ENCODE measurements around the gene GPR45. TPM values are rescaled to one million over a fixed set of nuclear protein-coding genes. Genes with fewer than 3 reads are reported as not detected.

GPR45 gene
- total and polyA plus RNA-seq, 2 experiments from 2014 or later: 0.21 to 0.26 TPM

GRCh38 chr2:105238664-105239240 is 2.8 kb upstream of the GPR45 start:
- Mint-ChIP-seq H3K4me3 (no peak overlapping the region), H3K9me3 (no peaks in the 10 kb centered on the region; the same call in 1 of the 3 replicates), H3K4me1 (peaks cover 19% of the 10 kb centered on the region), H3K27ac (no peak overlapping the region), H3K36me3 (ENCODE audit: low read depth) (no peaks in the 10 kb centered on the region; the same call in 2 of the 3 replicates), H3K27me3 (ENCODE audit: insufficient read depth, low read depth, poor library complexity) (peaks cover 7% of the 10 kb centered on the region)
- H3F3A ChIP-seq (replicated peaks; ENCODE audit: low read depth): no peaks in the 10 kb centered on the region
- no peak overlapping the region; the same call in 1 of the 2 replicates for H3K4me3 ChIP-seq
- no peaks in the 10 kb centered on the region for H3K36me3 ChIP-seq (ENCODE audit: insufficient read depth)
- H4K20me1 ChIP-seq (replicated peaks; ENCODE audit: insufficient read depth): no peaks in the 10 kb centered on the region
- H3K27ac ChIP-seq (ENCODE audit: low read depth): no peak overlapping the region
- DNase-seq (ENCODE audit: low spot score) (no peak), ATAC-seq (no peak)
- TF ChIP-seq REST (IDR thresholded peaks at IDR 0.05; ENCODE audit: unreplicated experiment) (no peak), EZH2 (IDR thresholded peaks at IDR 0.05; ENCODE audit: low read depth, unreplicated experiment) (no peak), ZNF331 (CRISPR knock-in tag; IDR thresholded peaks at IDR 0.05; ENCODE audit: low read depth) (no peak), STAT1 (IDR thresholded peaks at IDR 0.05; ENCODE audit: unreplicated experiment) (no peak), NANOG (IDR thresholded peaks at IDR 0.05; ENCODE audit: borderline replicate concordance) (no peak), POLR2AphosphoS5 (IDR thresholded peaks at IDR 0.05; ENCODE audit: low read depth) (no peak), JUNB (IDR thresholded peaks at IDR 0.05; ENCODE audit: unreplicated experiment) (no peak), ZNF114 (CRISPR knock-in tag; IDR thresholded peaks at IDR 0.05) (no peak), CTCF (conservative IDR thresholded peaks at IDR 0.05; ENCODE audit: low read depth in 2 of 2) (no peak), EZH2phosphoT487 (IDR thresholded peaks at IDR 0.05; ENCODE audit: unreplicated experiment) (no peak), ETS1 (IDR thresholded peaks at IDR 0.05) (no peak), ZNF462 (CRISPR knock-in tag; IDR thresholded peaks at IDR 0.05) (no peak), CREB1 (CRISPR knock-in tag; IDR thresholded peaks at IDR 0.05; ENCODE audit: low read depth) (no peak)
- H3K79me2 ChIP-seq (replicated peaks; ENCODE audit: insufficient read depth): no peaks in the 10 kb centered on the region
- H3K4me1 ChIP-seq (ENCODE audit: insufficient read depth): peaks cover 5% of the 10 kb centered on the region; the same call in 1 of the 2 replicates
- H3K9me2 ChIP-seq (ENCODE audit: insufficient read depth): no peaks in the 10 kb centered on the region
- peak overlapping the region; percentile 92 for H2AFZ ChIP-seq
- peak overlapping the region; percentile 45; the same call in 1 of the 2 replicates for H3K4me2 ChIP-seq
- H3K27me3 ChIP-seq (ENCODE audit: insufficient read depth): 0 out of 2 replicates have a peak, but pooled peaks cover 5% of the 10 kb centered on the region

All from GM23338 (cell line).